Colonic mucosa (tissue), 4 donors: ENCODE measurements around the gene ADAM12. TPM values are rescaled to one million over a fixed set of nuclear protein-coding genes. Genes with fewer than 3 reads are reported as not detected.

Source experiments
- DNase-seq: peaks from one replicate; pipeline ENCODE4 v3.0.0-alpha.2; 2020
- H3K27ac ChIP-seq: fragments of 200-600 bp; one replicate; pipeline ENCODE4 v1.8.0; 2021
- H3K27me3 ChIP-seq: fragments of 200-600 bp; one replicate; pipeline ENCODE4 v1.8.0; 2021
- H3K36me3 ChIP-seq: fragments of 200-600 bp; one replicate; pipeline ENCODE4 v1.8.0; 2021
- H3K4me1 ChIP-seq: fragments of 200-600 bp; one replicate; pipeline ENCODE4 v1.8.0; 2021; ENCODE audit warnings: mild to moderate bottlenecking
- H3K4me3 ChIP-seq: fragments of 200-600 bp; one replicate; pipeline ENCODE4 v1.8.0; 2021
- H3K9ac ChIP-seq, 2 donors: one replicate each; pipeline ENCODE4 v1.7.0; 2013; ENCODE audit warnings: control low read depth in 2 of 2, low read depth in 2 of 2, low read length in 2 of 2
- H3K9me3 ChIP-seq: fragments of 200-600 bp; one replicate; pipeline ENCODE4 v1.8.0; 2021
- intact Hi-C: fragments of 100-400 bp; cut with DNase I; formaldehyde crosslinking; loops from one replicate; pipeline ENCODE4 v1.14.1; 2022
- total RNA-seq, 2 donors: library from RNA; stranded (reverse); fragmentation: NEBNext Ultra II Directional in 1 of 2; extraction: Animal tissue kit (Norgen Biotek cat#: 25700) in 1 of 2; gene quantifications; one replicate each; pipeline ENCODE4 v1.2.1, GENCODE V29; 2021
- TF ChIP-seq, protein P1 (sequence below): fragments of 200-600 bp; IDR thresholded peaks from one replicate; pipeline ENCODE4 v1.8.0; 2022; ENCODE audit warnings: antibody characterized with exemption, mild to moderate bottlenecking
- donor health status: healthy.
- donor health status: DM: no; HTN: no; CAD: no.
- donor health status: DM: no; HTN: no; CAD: no.

The ADAM12 gene
- total RNA-seq, 2 donors from 2014 or later, result 0.30 to 0.64 TPM

DNA sequence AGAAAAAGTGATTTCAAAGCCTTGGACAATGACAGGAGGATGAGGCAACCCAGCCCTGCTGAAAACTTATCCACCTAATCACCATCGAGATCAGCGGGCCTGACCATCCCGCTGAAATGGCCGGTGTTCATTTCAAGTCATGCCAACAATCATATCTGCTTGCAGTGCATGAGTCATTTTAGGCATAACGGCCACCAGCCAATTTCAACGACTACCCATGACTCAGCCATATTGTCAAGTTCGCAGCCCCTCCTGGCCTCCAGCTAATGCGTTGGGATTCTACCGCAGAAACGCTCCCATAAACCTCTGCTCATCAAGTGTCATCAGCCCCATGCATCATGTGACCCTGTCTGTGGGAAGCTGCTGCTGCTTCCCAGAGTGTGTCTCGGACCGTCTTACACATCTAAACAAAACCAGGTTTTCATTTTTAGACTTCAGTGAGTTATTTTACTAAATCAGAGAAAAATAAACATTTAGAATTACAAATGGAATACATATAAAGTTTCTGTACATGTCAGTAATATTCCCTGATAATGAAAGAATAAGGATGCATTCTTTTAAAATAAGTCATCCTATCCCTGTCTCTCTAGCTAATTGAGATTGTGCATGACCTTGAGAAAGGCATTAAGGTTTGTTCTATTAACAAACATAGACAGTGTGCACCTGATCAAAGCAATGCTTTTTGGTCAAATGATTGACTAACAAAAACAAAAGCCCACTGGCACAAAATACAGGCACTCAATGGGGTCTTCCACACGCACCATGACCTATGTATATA lies 188.9 kb downstream of the ADAM12 start:
- no peak overlapping the region for H3K27ac ChIP-seq
- TF ChIP-seq, protein P1, sequence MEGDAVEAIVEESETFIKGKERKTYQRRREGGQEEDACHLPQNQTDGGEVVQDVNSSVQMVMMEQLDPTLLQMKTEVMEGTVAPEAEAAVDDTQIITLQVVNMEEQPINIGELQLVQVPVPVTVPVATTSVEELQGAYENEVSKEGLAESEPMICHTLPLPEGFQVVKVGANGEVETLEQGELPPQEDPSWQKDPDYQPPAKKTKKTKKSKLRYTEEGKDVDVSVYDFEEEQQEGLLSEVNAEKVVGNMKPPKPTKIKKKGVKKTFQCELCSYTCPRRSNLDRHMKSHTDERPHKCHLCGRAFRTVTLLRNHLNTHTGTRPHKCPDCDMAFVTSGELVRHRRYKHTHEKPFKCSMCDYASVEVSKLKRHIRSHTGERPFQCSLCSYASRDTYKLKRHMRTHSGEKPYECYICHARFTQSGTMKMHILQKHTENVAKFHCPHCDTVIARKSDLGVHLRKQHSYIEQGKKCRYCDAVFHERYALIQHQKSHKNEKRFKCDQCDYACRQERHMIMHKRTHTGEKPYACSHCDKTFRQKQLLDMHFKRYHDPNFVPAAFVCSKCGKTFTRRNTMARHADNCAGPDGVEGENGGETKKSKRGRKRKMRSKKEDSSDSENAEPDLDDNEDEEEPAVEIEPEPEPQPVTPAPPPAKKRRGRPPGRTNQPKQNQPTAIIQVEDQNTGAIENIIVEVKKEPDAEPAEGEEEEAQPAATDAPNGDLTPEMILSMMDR, result no peak
- intact Hi-C loops, result no loop called here
- H3K27me3 ChIP-seq, result no peaks in the 10 kb centered on the region
- DNase-seq, result no peak
- H3K36me3 ChIP-seq, result no peaks in the 10 kb centered on the region
- H3K9me3 ChIP-seq, result no peaks in the 10 kb centered on the region
- no peak overlapping the region for H3K4me3 ChIP-seq
- H3K4me1 ChIP-seq, result no peaks in the 10 kb centered on the region
- H3K9ac ChIP-seq, result no peak overlapping the region

DNA sequence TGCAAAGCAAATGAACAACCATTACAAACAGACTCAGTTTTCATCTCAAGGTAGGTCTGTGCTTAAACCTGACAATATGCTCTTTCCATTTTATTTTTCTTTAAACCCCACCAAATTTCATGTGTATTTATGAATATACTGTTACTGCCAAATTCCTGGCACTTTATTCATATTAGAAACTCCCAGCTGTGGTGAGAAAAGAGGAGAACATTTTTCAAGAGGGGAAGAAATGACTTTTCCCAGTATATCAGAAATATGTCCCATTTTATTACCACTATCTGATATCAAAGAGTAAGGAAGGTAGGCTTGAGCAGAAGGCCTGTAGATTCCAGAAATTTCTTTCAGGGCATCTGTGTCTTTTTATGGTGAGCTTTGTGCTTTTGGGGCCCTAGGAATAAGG lies 189.6 kb downstream of the ADAM12 start:
- Histone ChIP-seq H3K27me3 (no peaks in the 10 kb centered on the region), H3K4me3 (no peak overlapping the region), H3K9me3 (no peaks in the 10 kb centered on the region), H3K4me1 (no peaks in the 10 kb centered on the region), H3K27ac (no peak overlapping the region), H3K36me3 (no peaks in the 10 kb centered on the region), H3K9ac (no peak overlapping the region)
- no peak for DNase-seq
- intact Hi-C loops, result no loop called here
- TF ChIP-seq, protein P1, result no peak

- Histone ChIP-seq H3K27me3 (no peaks in the 10 kb centered on the region), H3K9me3 (no peaks in the 10 kb centered on the region), H3K36me3 (no peaks in the 10 kb centered on the region), H3K4me3 (no peak overlapping the region), H3K4me1 (no peaks in the 10 kb centered on the region), H3K9ac (no peak overlapping the region), H3K27ac (no peak overlapping the region)
- intact Hi-C loops, result no loop called here
- DNase-seq, result no peak
- TF ChIP-seq, protein P1, result no peak
Measured at GRCh38 chr10:126197036-126197543, 191.2 kb downstream of the ADAM12 start.

DNA sequence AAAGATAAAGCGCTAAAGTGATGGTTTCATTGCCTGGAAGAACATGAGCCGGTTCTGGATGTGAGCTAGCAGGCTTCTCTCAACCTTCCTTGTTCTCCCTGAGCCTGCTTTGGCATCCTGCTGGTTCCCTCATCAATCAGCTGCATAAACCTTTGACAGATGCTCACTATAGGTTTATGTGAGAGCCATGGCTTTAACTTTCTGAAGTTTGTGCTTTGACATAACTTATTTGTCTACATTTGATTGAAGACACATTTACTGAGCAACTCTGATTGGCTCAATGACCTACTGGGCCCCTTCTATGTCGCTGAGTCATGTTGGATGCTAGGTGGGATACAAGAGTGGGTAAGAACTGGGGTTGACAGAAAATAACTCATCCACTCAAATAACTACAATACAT lies 192.0 kb downstream of the ADAM12 start:
- no peaks in the 10 kb centered on the region for H3K4me1 ChIP-seq
- no peak overlapping the region for H3K27ac ChIP-seq
- H3K9me3 ChIP-seq, result no peaks in the 10 kb centered on the region
- DNase-seq, result no peak
- no peak overlapping the region for H3K4me3 ChIP-seq
- no peak overlapping the region for H3K9ac ChIP-seq
- H3K36me3 ChIP-seq, result no peaks in the 10 kb centered on the region
- no peaks in the 10 kb centered on the region for H3K27me3 ChIP-seq
- TF ChIP-seq, protein P1, result no peak
- intact Hi-C loops, result no loop called here

- no peak for DNase-seq
- no peaks in the 10 kb centered on the region for H3K27me3 ChIP-seq
- intact Hi-C loops, result no loop called here
Measured at GRCh38 chr10:126191192-126191591, 197.1 kb downstream of the ADAM12 start.

More at GRCh38 chr10:126191192-126191591, 197.1 kb downstream of the ADAM12 start:
- Histone ChIP-seq H3K27ac (no peak overlapping the region), H3K4me3 (no peak overlapping the region), H3K4me1 (no peaks in the 10 kb centered on the region), H3K9me3 (no peaks in the 10 kb centered on the region), H3K9ac (no peak overlapping the region), H3K36me3 (no peaks in the 10 kb centered on the region)
- TF ChIP-seq, protein P1, result no peak
